ENCODE results near the gene NMNAT3. TPM values are rescaled to one million over a fixed set of nuclear protein-coding genes. Genes with fewer than 3 reads are reported as not detected.
A peak's percentile ranks its signal among the peaks of the same experiment; 100 is the strongest.

The NMNAT3 gene
- total and polyA plus RNA-seq, 2 experiments from 2014 or later = 8.3 to 9.2 TPM

- TF ChIP-seq ZNF462 (CRISPR knock-in tag; IDR thresholded peaks at IDR 0.05) (no peak), JUNB (IDR thresholded peaks at IDR 0.05; ENCODE audit: unreplicated experiment) (no peak)
Observed at GRCh38 chr3:139540651-139541531, 136.9 kb downstream of the NMNAT3 start (continued).

GRCh38 chr3:139538733-139539132, 139.0 kb downstream of the NMNAT3 start:
- H3K27me3 ChIP-seq (ENCODE audit: insufficient read depth) = peaks cover 39% of the 10 kb centered on the region
- Mint-ChIP-seq H3K27me3 (ENCODE audit: insufficient read depth, low read depth, poor library complexity) (peaks cover 18% of the 10 kb centered on the region), H3K4me1 (peaks cover 46% of the 10 kb centered on the region), H3K27ac (no peak overlapping the region), H3K4me3 (peak overlapping the region; percentile 86), H3K36me3 (ENCODE audit: low read depth) (peaks cover 19% of the 10 kb centered on the region), H3K9me3 (no peaks in the 10 kb centered on the region; the same call in 2 of the 3 replicates)
- no peak overlapping the region for H3K27ac ChIP-seq (ENCODE audit: low read depth)
- no peaks in the 10 kb centered on the region; the same call in 1 of the 2 replicates for H3K36me3 ChIP-seq (ENCODE audit: insufficient read depth)
- TF ChIP-seq JUNB (IDR thresholded peaks at IDR 0.05; ENCODE audit: unreplicated experiment) = no peak
- TF ChIP-seq ZNF114 (CRISPR knock-in tag; IDR thresholded peaks at IDR 0.05) = no peak
- no peak for TF ChIP-seq ZNF331 (CRISPR knock-in tag; IDR thresholded peaks at IDR 0.05; ENCODE audit: low read depth)
- TF ChIP-seq, protein P1, sequence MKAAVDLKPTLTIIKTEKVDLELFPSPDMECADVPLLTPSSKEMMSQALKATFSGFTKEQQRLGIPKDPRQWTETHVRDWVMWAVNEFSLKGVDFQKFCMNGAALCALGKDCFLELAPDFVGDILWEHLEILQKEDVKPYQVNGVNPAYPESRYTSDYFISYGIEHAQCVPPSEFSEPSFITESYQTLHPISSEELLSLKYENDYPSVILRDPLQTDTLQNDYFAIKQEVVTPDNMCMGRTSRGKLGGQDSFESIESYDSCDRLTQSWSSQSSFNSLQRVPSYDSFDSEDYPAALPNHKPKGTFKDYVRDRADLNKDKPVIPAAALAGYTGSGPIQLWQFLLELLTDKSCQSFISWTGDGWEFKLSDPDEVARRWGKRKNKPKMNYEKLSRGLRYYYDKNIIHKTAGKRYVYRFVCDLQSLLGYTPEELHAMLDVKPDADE (IDR thresholded peaks at IDR 0.05) = no peak
- TF ChIP-seq, protein P2, sequence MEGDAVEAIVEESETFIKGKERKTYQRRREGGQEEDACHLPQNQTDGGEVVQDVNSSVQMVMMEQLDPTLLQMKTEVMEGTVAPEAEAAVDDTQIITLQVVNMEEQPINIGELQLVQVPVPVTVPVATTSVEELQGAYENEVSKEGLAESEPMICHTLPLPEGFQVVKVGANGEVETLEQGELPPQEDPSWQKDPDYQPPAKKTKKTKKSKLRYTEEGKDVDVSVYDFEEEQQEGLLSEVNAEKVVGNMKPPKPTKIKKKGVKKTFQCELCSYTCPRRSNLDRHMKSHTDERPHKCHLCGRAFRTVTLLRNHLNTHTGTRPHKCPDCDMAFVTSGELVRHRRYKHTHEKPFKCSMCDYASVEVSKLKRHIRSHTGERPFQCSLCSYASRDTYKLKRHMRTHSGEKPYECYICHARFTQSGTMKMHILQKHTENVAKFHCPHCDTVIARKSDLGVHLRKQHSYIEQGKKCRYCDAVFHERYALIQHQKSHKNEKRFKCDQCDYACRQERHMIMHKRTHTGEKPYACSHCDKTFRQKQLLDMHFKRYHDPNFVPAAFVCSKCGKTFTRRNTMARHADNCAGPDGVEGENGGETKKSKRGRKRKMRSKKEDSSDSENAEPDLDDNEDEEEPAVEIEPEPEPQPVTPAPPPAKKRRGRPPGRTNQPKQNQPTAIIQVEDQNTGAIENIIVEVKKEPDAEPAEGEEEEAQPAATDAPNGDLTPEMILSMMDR (conservative IDR thresholded peaks at IDR 0.05; ENCODE audit: low read depth in 2 of 2) = no peak
- H3K4me3 ChIP-seq = peak overlapping the region; percentile 69
- DNase-seq (ENCODE audit: low spot score) = peak; percentile 54
- H2AFZ ChIP-seq = peak overlapping the region; percentile 96
- peak overlapping the region; percentile 89 for H3K4me2 ChIP-seq
- H3K9me2 ChIP-seq (ENCODE audit: insufficient read depth) = no peaks in the 10 kb centered on the region
- H3F3A ChIP-seq (replicated peaks; ENCODE audit: low read depth) = no peaks in the 10 kb centered on the region
- no peaks in the 10 kb centered on the region; the same call in 1 of the 2 replicates for H4K20me1 ChIP-seq (replicated peaks; ENCODE audit: insufficient read depth)
- peak; percentile 55 for ATAC-seq
- peaks cover 27% of the 10 kb centered on the region for H3K4me1 ChIP-seq (ENCODE audit: insufficient read depth)
- no peaks in the 10 kb centered on the region for H3K79me2 ChIP-seq (replicated peaks; ENCODE audit: insufficient read depth)

Data from GM23338 (cell line).